PC-9 (cell line): ENCODE results near the gene URB1. TPM values are rescaled to one million over a fixed set of nuclear protein-coding genes. Genes with fewer than 3 reads are reported as not detected.

Experiments
- BruUV-seq: library from RNA; stranded (reverse); fragments of 400-500 nt; replicated peaks from 2 replicates; lab custom pipeline; 2021; lab: Mats Ljungman, UMichigan
- CTCF ChIA-PET: fragments of 300-600 bp; sonication (Branson Sonifier 250); formaldehyde crosslinking; loops from one replicate; lab custom pipeline; 2022; ENCODE audit warnings: antibody characterized with exemption; lab: Charles Lee
- POLR2A ChIA-PET: fragments of 300-600 bp; sonication (Branson Sonifier 250); formaldehyde crosslinking; loops from one replicate; lab custom pipeline; 2022; ENCODE audit warnings: antibody characterized with exemption; ENCODE audit not compliant: unreplicated experiment; lab: Charles Lee
- DNase-seq, 2 experiments: peaks; one replicate each; pipeline versions ENCODE4 v3.0.0 to v3.0.0-alpha.2; 2015 to 2022; ENCODE audit warnings: mixed read lengths in 1 of 2
- H2AFZ ChIP-seq: fragments of 200-600 bp; sonication (generic); 2 replicates; pipeline ENCODE4 v1.8.1; 2017; ENCODE audit warnings: antibody characterized with exemption
- H3F3A ChIP-seq: fragments of 200-600 bp; sonication (generic); 2 replicates; pipeline ENCODE4 v1.8.1; 2017; ENCODE audit warnings: antibody characterized with exemption, mild to moderate bottlenecking, low read depth; ENCODE audit not compliant: insufficient read depth
- H3K27ac ChIP-seq: fragments of 200-600 bp; sonication (generic); 2 replicates; pipeline ENCODE4 v1.6.1; 2016; ENCODE audit warnings: mixed run types
- H3K27me3 ChIP-seq: fragments of 200-600 bp; sonication (generic); 2 replicates; pipeline ENCODE4 v1.6.1; 2016; ENCODE audit warnings: low read depth, mixed run types; ENCODE audit not compliant: insufficient read depth
- H3K36me3 ChIP-seq: fragments of 200-600 bp; sonication (generic); 2 replicates; pipeline ENCODE4 v1.6.1; 2016; ENCODE audit warnings: low read depth, mixed run types
- H3K4me1 ChIP-seq: fragments of 200-600 bp; sonication (generic); replicated peaks from 2 replicates; pipeline ENCODE4 v1.6.1; 2016; ENCODE audit warnings: mixed run types; ENCODE audit not compliant: insufficient read depth
- H3K4me2 ChIP-seq: fragments of 200-600 bp; sonication (generic); 2 replicates; pipeline ENCODE4 v1.6.1; 2017; ENCODE audit warnings: mixed run types
- H3K4me3 ChIP-seq: fragments of 200-600 bp; sonication (generic); 2 replicates; pipeline ENCODE4 v1.6.1; 2016; ENCODE audit warnings: mixed run types
- H3K79me2 ChIP-seq: fragments of 200-600 bp; sonication (generic); 2 replicates; pipeline ENCODE4 v1.6.1; 2017; ENCODE audit warnings: low read depth, mixed run types
- H3K9me2 ChIP-seq: fragments of 200-600 bp; sonication (generic); 2 replicates; pipeline ENCODE4 v1.8.1; 2017; ENCODE audit warnings: mild to moderate bottlenecking; ENCODE audit not compliant: insufficient read depth
- H3K9me3 ChIP-seq: fragments of 200-600 bp; sonication (generic); 2 replicates; pipeline ENCODE4 v1.8.1; 2016; ENCODE audit warnings: low read depth; ENCODE audit not compliant: insufficient read depth
- H4K20me1 ChIP-seq: fragments of 200-600 bp; sonication (generic); 2 replicates; pipeline ENCODE4 v1.8.1; 2017; ENCODE audit not compliant: insufficient read depth
- EZH2 ChIP-seq: fragments of 200-600 bp; sonication (generic); IDR thresholded peaks from 2 replicates; pipeline ENCODE4 v1.8.0; 2017; ENCODE audit warnings: antibody characterized with exemption, low read depth
- intact Hi-C: fragments of 100-400 bp; cut with micrococcal nuclease; formaldehyde crosslinking; loops from one replicate; pipeline ENCODE4 v1.10.0; 2022; ENCODE audit not compliant: unreplicated experiment
- total RNA-seq: library from RNA; stranded (reverse); gene quantifications from 2 replicates; pipeline ENCODE4 v1.2.3, GENCODE V29; 2021
- TF ChIP-seq, protein P1 (sequence below): fragments of 200-600 bp; sonication (generic); conservative IDR thresholded peaks from 2 replicates; pipeline ENCODE4 v1.6.1; 2017; ENCODE audit warnings: mixed run types, antibody characterized with exemption, mild to moderate bottlenecking, moderate library complexity

URB1 gene
- total RNA-seq, 1 experiment from 2014 or later, result 11.0 TPM

- POLR2A ChIA-PET, result interaction anchor here (0.6 kb wide), 1 partner anchor 206 kb away, joined by 4 read pairs; no protein-coding TSS in a partner anchor
Measured at GRCh38 chr21:32411350-32412161, 18.7 kb upstream of the URB1 start.

GRCh38 chr21:32410916-32411315 is 18.1 kb upstream of the URB1 start:
- H3K36me3 ChIP-seq, result no peaks in the 10 kb centered on the region
- H3K9me3 ChIP-seq, result no peaks in the 10 kb centered on the region
- H3K27ac ChIP-seq, result no peak overlapping the region
- no peaks in the 10 kb centered on the region for H3F3A ChIP-seq
- ChIA-PET CTCF (interaction anchor here (0.5 kb wide), 1 partner anchor 193 kb away, joined by 7 read pairs; no protein-coding TSS in a partner anchor), POLR2A (interaction anchor here (0.6 to 0.7 kb wide), 2 partner anchors 157 to 207 kb away, joined by 3 to 4 read pairs; no protein-coding TSS in a partner anchor)
- no peaks in the 10 kb centered on the region for H4K20me1 ChIP-seq
- no peaks in the 10 kb centered on the region; the same call in 1 of the 2 replicates for H3K4me1 ChIP-seq
- no peaks in the 10 kb centered on the region for H3K79me2 ChIP-seq
- H2AFZ ChIP-seq, result no peak overlapping the region
- no TSS peak for BruUV-seq
- peaks cover 32% of the 10 kb centered on the region; the same call in 1 of the 2 replicates for H3K27me3 ChIP-seq
- no peak overlapping the region for H3K4me3 ChIP-seq
- no peaks in the 10 kb centered on the region for H3K9me2 ChIP-seq
- intact Hi-C loops, result loop anchor here (5.0 kb wide), 1 partner anchor 111 kb away; no protein-coding TSS in a partner anchor
- no peak overlapping the region for H3K4me2 ChIP-seq
- TF ChIP-seq, protein P1, sequence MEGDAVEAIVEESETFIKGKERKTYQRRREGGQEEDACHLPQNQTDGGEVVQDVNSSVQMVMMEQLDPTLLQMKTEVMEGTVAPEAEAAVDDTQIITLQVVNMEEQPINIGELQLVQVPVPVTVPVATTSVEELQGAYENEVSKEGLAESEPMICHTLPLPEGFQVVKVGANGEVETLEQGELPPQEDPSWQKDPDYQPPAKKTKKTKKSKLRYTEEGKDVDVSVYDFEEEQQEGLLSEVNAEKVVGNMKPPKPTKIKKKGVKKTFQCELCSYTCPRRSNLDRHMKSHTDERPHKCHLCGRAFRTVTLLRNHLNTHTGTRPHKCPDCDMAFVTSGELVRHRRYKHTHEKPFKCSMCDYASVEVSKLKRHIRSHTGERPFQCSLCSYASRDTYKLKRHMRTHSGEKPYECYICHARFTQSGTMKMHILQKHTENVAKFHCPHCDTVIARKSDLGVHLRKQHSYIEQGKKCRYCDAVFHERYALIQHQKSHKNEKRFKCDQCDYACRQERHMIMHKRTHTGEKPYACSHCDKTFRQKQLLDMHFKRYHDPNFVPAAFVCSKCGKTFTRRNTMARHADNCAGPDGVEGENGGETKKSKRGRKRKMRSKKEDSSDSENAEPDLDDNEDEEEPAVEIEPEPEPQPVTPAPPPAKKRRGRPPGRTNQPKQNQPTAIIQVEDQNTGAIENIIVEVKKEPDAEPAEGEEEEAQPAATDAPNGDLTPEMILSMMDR, result no peak
- no peak for TF ChIP-seq EZH2
- no peak for DNase-seq

More at GRCh38 chr21:32411350-32412161, 18.7 kb upstream of the URB1 start:
- peak overlapping the region; percentile 51 for H3K4me3 ChIP-seq
- no peaks in the 10 kb centered on the region for H3F3A ChIP-seq
- peak in 1 of 2 experiments; percentile 52 for DNase-seq
- no peaks in the 10 kb centered on the region for H3K79me2 ChIP-seq
- no peaks in the 10 kb centered on the region for H3K36me3 ChIP-seq
- H2AFZ ChIP-seq, result peak overlapping the region; percentile 67
- CTCF ChIA-PET, result interaction anchor here (0.5 kb wide), 1 partner anchor 194 kb away, joined by 7 read pairs; no protein-coding TSS in a partner anchor
- H3K9me3 ChIP-seq, result no peaks in the 10 kb centered on the region
- H3K27ac ChIP-seq, result no peak overlapping the region
- no peaks in the 10 kb centered on the region; the same call in 1 of the 2 replicates for H3K4me1 ChIP-seq
- H3K4me2 ChIP-seq, result peak overlapping the region; percentile 77
- intact Hi-C loops, result loop anchor here (2.0 to 5.0 kb wide), 2 partner anchors 111 to 157 kb away; no protein-coding TSS in a partner anchor
- no TSS peak for BruUV-seq
- no peaks in the 10 kb centered on the region for H3K9me2 ChIP-seq
- TF ChIP-seq EZH2, result no peak; the same call in 1 of the 2 replicates
- peaks cover 32% of the 10 kb centered on the region; the same call in 1 of the 2 replicates for H3K27me3 ChIP-seq
- no peaks in the 10 kb centered on the region for H4K20me1 ChIP-seq

DNA sequence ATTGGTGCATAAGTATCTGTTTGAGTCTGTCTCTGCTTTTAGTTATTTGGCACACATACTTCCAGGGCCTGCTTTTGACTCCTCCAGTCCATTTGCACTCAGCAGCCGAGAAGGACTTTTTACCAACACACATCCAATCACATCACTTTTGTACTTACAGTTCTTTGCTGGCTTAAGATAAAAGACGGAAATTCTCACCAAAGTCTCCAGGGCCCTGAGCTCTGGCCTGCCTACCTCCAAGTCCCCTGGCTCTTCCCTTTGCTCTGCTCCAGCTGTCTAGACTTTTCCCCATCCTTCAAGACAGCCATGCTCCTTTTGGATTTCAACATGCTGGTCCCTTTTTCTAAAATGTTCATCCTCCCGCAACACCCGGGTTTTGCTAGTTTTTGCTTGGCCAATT is 17.5 kb upstream of the URB1 start:
- H3K4me2 ChIP-seq, result no peak overlapping the region
- intact Hi-C loops, result loop anchor here (5.0 kb wide), 1 partner anchor 112 kb away; no protein-coding TSS in a partner anchor
- no peaks in the 10 kb centered on the region; the same call in 1 of the 2 replicates for H3K4me1 ChIP-seq
- H2AFZ ChIP-seq, result no peak overlapping the region
- ChIA-PET POLR2A (interaction anchor here (0.7 kb wide), 1 partner anchor 157 kb away, joined by 3 read pairs; no protein-coding TSS in a partner anchor), CTCF (no interaction called here)
- DNase-seq, result no peak
- H3K9me2 ChIP-seq, result no peaks in the 10 kb centered on the region
- H3K79me2 ChIP-seq, result no peaks in the 10 kb centered on the region
- BruUV-seq, result no TSS peak
- no peaks in the 10 kb centered on the region for H3F3A ChIP-seq
- H3K27me3 ChIP-seq, result peaks cover 32% of the 10 kb centered on the region; the same call in 1 of the 2 replicates
- no peaks in the 10 kb centered on the region for H4K20me1 ChIP-seq
- TF ChIP-seq EZH2, result no peak
- TF ChIP-seq, protein P1, result no peak
- no peaks in the 10 kb centered on the region for H3K36me3 ChIP-seq
- H3K27ac ChIP-seq, result no peak overlapping the region
- no peak overlapping the region for H3K4me3 ChIP-seq
- no peaks in the 10 kb centered on the region for H3K9me3 ChIP-seq
